HEK293T (cell line): ENCODE data around the gene ATG7.

Experiments used
- CTCF ChIA-PET: fragments of 350-600 bp; formaldehyde crosslinking; extraction: SDS; loops from one replicate; lab custom pipeline; 2021; ENCODE audit warnings: antibody characterized with exemption, inconsistent platforms; lab: Yijun Ruan, JAX
- POLR2A ChIA-PET: fragments of 350-600 bp; formaldehyde crosslinking; extraction: SDS; loops from one replicate; lab custom pipeline; 2020; ENCODE audit warnings: antibody characterized with exemption, inconsistent platforms; lab: Yijun Ruan, JAX
- DNase-seq: peaks from one replicate; pipeline ENCODE4 v3.0.0; 2012; ENCODE audit warnings: mixed read lengths; ENCODE audit errors: extremely low spot score
- ARNT ChIP-seq: fragments of 450-650 bp; IDR thresholded peaks from 2 replicates; pipeline ENCODE4 v1.6.1; 2017; ENCODE audit warnings: mild to moderate bottlenecking
- BHLHE40 ChIP-seq: fragments of 450-650 bp; IDR thresholded peaks from 2 replicates; pipeline ENCODE4 v1.6.1; 2016; ENCODE audit warnings: mild to moderate bottlenecking, moderate library complexity, borderline replicate concordance
- CTBP1 ChIP-seq: fragments of 450-650 bp; IDR thresholded peaks from 2 replicates; pipeline ENCODE4 v1.6.1; 2016; ENCODE audit warnings: borderline replicate concordance
- ELF4 ChIP-seq: fragments of 450-650 bp; IDR thresholded peaks from 2 replicates; pipeline ENCODE4 v1.6.1; 2017; ENCODE audit warnings: antibody characterized with exemption
- FOXA1 ChIP-seq: fragments of 450-650 bp; IDR thresholded peaks from 2 replicates; pipeline ENCODE4 v1.6.1; 2016; ENCODE audit warnings: mild to moderate bottlenecking
- FOXK2 ChIP-seq: fragments of 450-650 bp; IDR thresholded peaks from 2 replicates; pipeline ENCODE4 v1.6.1; 2016; ENCODE audit warnings: mild to moderate bottlenecking
- FOXM1 ChIP-seq: fragments of 450-650 bp; IDR thresholded peaks from 2 replicates; pipeline ENCODE4 v1.6.1; 2017; ENCODE audit warnings: mild to moderate bottlenecking, borderline replicate concordance
- HDGF ChIP-seq: fragments of 450-650 bp; IDR thresholded peaks from 2 replicates; pipeline ENCODE4 v1.6.1; 2017; ENCODE audit warnings: antibody characterized with exemption, borderline replicate concordance
- L3MBTL2 ChIP-seq: fragments of 450-650 bp; conservative IDR thresholded peaks from 2 replicates; pipeline ENCODE4 v1.6.1; 2016; ENCODE audit warnings: mild to moderate bottlenecking
- LEF1 ChIP-seq: fragments of 450-650 bp; IDR thresholded peaks from 2 replicates; pipeline ENCODE4 v1.6.1; 2017; ENCODE audit warnings: mild to moderate bottlenecking, borderline replicate concordance
- NFRKB ChIP-seq: fragments of 450-650 bp; IDR thresholded peaks from 2 replicates; pipeline ENCODE4 v1.6.1; 2016; ENCODE audit warnings: mild to moderate bottlenecking, moderate library complexity
- PKNOX1 ChIP-seq: fragments of 450-650 bp; IDR thresholded peaks from 2 replicates; pipeline ENCODE4 v1.6.1; 2016
- SP1 ChIP-seq: fragments of 450-650 bp; IDR thresholded peaks from 2 replicates; pipeline ENCODE4 v1.6.1; 2017
- SUZ12 ChIP-seq: fragments of 450-650 bp; IDR thresholded peaks from 2 replicates; pipeline ENCODE4 v1.6.1; 2016; ENCODE audit warnings: mild to moderate bottlenecking
- TARDBP ChIP-seq: fragments of 450-650 bp; IDR thresholded peaks from 2 replicates; pipeline ENCODE4 v1.6.1; 2016
- ZNF384 ChIP-seq: fragments of 450-650 bp; IDR thresholded peaks from 2 replicates; pipeline ENCODE4 v1.6.1; 2016

Gene ATG7

GRCh38 chr3:11555211-11555782, 283.1 kb downstream of the ATG7 start:
- ChIA-PET POLR2A (no interaction called here), CTCF (no interaction called here)
- no peak for DNase-seq
- TF ChIP-seq ELF4, result no peak
- no peak for TF ChIP-seq FOXM1
- no peak for TF ChIP-seq FOXK2
- no peak for TF ChIP-seq LEF1
- no peak for TF ChIP-seq TARDBP
- TF ChIP-seq NFRKB, result no peak
- TF ChIP-seq ZNF384, result no peak
- TF ChIP-seq ARNT, result no peak
- TF ChIP-seq BHLHE40, result no peak
- TF ChIP-seq CTBP1, result no peak
- no peak for TF ChIP-seq HDGF
- no peak for TF ChIP-seq SUZ12
- TF ChIP-seq PKNOX1, result no peak
- no peak for TF ChIP-seq L3MBTL2
- no peak for TF ChIP-seq SP1

GRCh38 chr3:11555881-11556633, 283.9 kb downstream of the ATG7 start:
- TF ChIP-seq FOXA1 (no peak), SUZ12 (no peak), ZNF384 (no peak), HDGF (no peak), FOXM1 (no peak), NFRKB (no peak), SP1 (no peak), CTBP1 (no peak), LEF1 (no peak), TARDBP (no peak)
- ChIA-PET POLR2A (no interaction called here), CTCF (interaction anchor here (1.3 kb wide), 1 partner anchor 177 kb away, joined by 3 read pairs; no protein-coding TSS in a partner anchor)
- no peak for DNase-seq

- DNase-seq, result no peak
- TF ChIP-seq CTBP1, result no peak
- TF ChIP-seq FOXM1, result no peak
- no peak for TF ChIP-seq HDGF
- no peak for TF ChIP-seq FOXA1
- TF ChIP-seq PKNOX1, result no peak
- ChIA-PET POLR2A (no interaction called here), CTCF (interaction anchor here (0.5 to 1.3 kb wide), 4 partner anchors 24 to 178 kb away, joined by 3 to 9 read pairs (median 4); no protein-coding TSS in a partner anchor)
Observed at GRCh38 chr3:11556851-11557644, 284.9 kb downstream of the ATG7 start.

- POLR2A ChIA-PET, result no interaction called here
- DNase-seq, result no peak
- TF ChIP-seq TARDBP, result no peak
- no peak for TF ChIP-seq FOXM1
- TF ChIP-seq NFRKB, result no peak
- no peak for TF ChIP-seq ARNT
- TF ChIP-seq PKNOX1, result no peak
- TF ChIP-seq CTBP1, result no peak
- no peak for TF ChIP-seq FOXK2
- no peak for TF ChIP-seq FOXA1
- CTCF ChIA-PET, result no interaction called here
Observed at GRCh38 chr3:11558002-11558401, 285.8 kb downstream of the ATG7 start.

GRCh38 chr3:11558411-11558903, 286.3 kb downstream of the ATG7 start:
- no peak for DNase-seq
- TF ChIP-seq SP1 (no peak), HDGF (no peak), SUZ12 (no peak), CTBP1 (no peak), NFRKB (no peak), FOXM1 (no peak), FOXA1 (no peak), FOXK2 (no peak), TARDBP (no peak), ARNT (no peak), ELF4 (no peak), BHLHE40 (no peak), L3MBTL2 (no peak), PKNOX1 (no peak), LEF1 (no peak), ZNF384 (no peak)
- ChIA-PET CTCF (no interaction called here), POLR2A (no interaction called here)
